Osteocyte (in vitro differentiated cells): Measurements from ENCODE around the gene TTC24. TPM values are rescaled to one million over a fixed set of nuclear protein-coding genes. Genes with fewer than 3 reads are reported as not detected.
"Not testable (repeated sequence)": the region's sequence is repeated elsewhere in the genome, so short reads cannot be mapped to it uniquely, and the experiment has no call there.

Experiments
- DNase-seq: peaks from one replicate; pipeline ENCODE4 v3.0.0; 2021; ENCODE audit warnings: mixed read lengths; ENCODE audit not compliant: unreplicated experiment; ENCODE audit errors: extremely low spot score
- H3K27ac Mint-ChIP-seq: one replicate; pipeline ENCODE4 v1.8.0; 2021; ENCODE audit warnings: mild to moderate bottlenecking, mixed read lengths; ENCODE audit not compliant: unreplicated experiment
- H3K27me3 Mint-ChIP-seq: one replicate; pipeline ENCODE4 v1.8.0; 2021; ENCODE audit warnings: mixed read lengths; ENCODE audit not compliant: unreplicated experiment
- H3K36me3 Mint-ChIP-seq: one replicate; pipeline ENCODE4 v1.8.0; 2021; ENCODE audit warnings: mixed read lengths; ENCODE audit not compliant: unreplicated experiment
- H3K4me1 Mint-ChIP-seq: one replicate; pipeline ENCODE4 v1.8.0; 2021; ENCODE audit warnings: mixed read lengths; ENCODE audit not compliant: unreplicated experiment
- H3K4me3 Mint-ChIP-seq: one replicate; pipeline ENCODE4 v1.8.0; 2021; ENCODE audit warnings: mild to moderate bottlenecking, moderate library complexity, mixed read lengths; ENCODE audit not compliant: unreplicated experiment
- H3K9me3 Mint-ChIP-seq: one replicate; pipeline ENCODE4 v1.8.0; 2021; ENCODE audit warnings: mixed read lengths; ENCODE audit not compliant: unreplicated experiment
- total RNA-seq: library from RNA; stranded (reverse); gene quantifications from 2 replicates; pipeline ENCODE4 v1.2.1, GENCODE V29; 2021
- TF ChIP-seq, protein P1 (sequence below): fragments of 200-600 bp; sonication (generic); IDR thresholded peaks from 2 replicates; pipeline ENCODE4 v1.5.0; 2021; ENCODE audit warnings: antibody characterized with exemption, mild to moderate bottlenecking, moderate library complexity

Gene TTC24
- total RNA-seq, 1 donor from 2014 or later: not detected

- TF ChIP-seq, protein P1, sequence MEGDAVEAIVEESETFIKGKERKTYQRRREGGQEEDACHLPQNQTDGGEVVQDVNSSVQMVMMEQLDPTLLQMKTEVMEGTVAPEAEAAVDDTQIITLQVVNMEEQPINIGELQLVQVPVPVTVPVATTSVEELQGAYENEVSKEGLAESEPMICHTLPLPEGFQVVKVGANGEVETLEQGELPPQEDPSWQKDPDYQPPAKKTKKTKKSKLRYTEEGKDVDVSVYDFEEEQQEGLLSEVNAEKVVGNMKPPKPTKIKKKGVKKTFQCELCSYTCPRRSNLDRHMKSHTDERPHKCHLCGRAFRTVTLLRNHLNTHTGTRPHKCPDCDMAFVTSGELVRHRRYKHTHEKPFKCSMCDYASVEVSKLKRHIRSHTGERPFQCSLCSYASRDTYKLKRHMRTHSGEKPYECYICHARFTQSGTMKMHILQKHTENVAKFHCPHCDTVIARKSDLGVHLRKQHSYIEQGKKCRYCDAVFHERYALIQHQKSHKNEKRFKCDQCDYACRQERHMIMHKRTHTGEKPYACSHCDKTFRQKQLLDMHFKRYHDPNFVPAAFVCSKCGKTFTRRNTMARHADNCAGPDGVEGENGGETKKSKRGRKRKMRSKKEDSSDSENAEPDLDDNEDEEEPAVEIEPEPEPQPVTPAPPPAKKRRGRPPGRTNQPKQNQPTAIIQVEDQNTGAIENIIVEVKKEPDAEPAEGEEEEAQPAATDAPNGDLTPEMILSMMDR: no peak
- Mint-ChIP-seq H3K4me1 (peaks cover 18% of the 10 kb centered on the region), H3K9me3 (no peaks in the 10 kb centered on the region), H3K4me3 (peak overlapping the region; percentile 99), H3K27me3 (peaks cover 5% of the 10 kb centered on the region), H3K36me3 (peaks cover 3% of the 10 kb centered on the region), H3K27ac (peak overlapping the region; percentile 91)
- no peak for DNase-seq
These were observed 22.4 kb downstream of the TTC24 start for GRCh38 chr1:156601892-156602291.

GRCh38 chr1:156602557-156602993 is 23.1 kb downstream of the TTC24 start:
- Mint-ChIP-seq H3K4me1 (peaks cover 18% of the 10 kb centered on the region), H3K27ac (no peak overlapping the region), H3K4me3 (peak overlapping the region; percentile 30), H3K27me3 (peaks cover 6% of the 10 kb centered on the region), H3K36me3 (no peaks in the 10 kb centered on the region), H3K9me3 (no peaks in the 10 kb centered on the region)
- TF ChIP-seq, protein P1: peak; percentile 43
- no peak for DNase-seq

GRCh38 chr1:156607344-156607743 is 27.8 kb downstream of the TTC24 start:
- not testable (repeated sequence) for H3K36me3 Mint-ChIP-seq, DNase-seq, H3K9me3 Mint-ChIP-seq, H3K27ac Mint-ChIP-seq, H3K4me1 Mint-ChIP-seq, H3K4me3 Mint-ChIP-seq
- H3K27me3 Mint-ChIP-seq: peaks cover 21% of the 10 kb centered on the region

- Mint-ChIP-seq H3K4me1 (no peaks in the 10 kb centered on the region), H3K4me3 (no peak overlapping the region), H3K27me3 (peaks cover 29% of the 10 kb centered on the region), H3K27ac (no peak overlapping the region), H3K9me3 (no peaks in the 10 kb centered on the region), H3K36me3 (no peaks in the 10 kb centered on the region)
- TF ChIP-seq, protein P1: peak; percentile 85
- no peak for DNase-seq
These were observed 28.6 kb downstream of the TTC24 start for GRCh38 chr1:156608036-156608674.

DNA sequence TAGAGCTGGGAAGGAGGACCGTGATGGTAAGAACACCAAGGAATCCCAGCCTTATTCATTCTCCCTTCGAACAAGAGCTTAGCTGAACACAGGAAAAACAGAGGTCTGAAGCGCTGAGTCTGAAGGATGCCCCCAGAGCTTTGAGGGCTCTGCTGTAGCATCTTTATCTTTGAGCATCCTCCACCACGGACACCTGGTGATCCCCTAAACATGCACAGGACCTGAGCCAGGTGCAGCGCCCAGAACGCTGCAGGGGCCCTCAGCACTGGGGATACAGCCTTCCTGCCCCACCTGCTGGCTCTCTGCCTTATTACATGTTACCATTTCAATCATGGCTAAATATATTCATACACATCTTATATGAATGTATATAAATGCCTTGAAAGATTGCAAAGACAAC is 29.5 kb downstream of the TTC24 start:
- Mint-ChIP-seq H3K27me3 (peaks cover 32% of the 10 kb centered on the region), H3K4me3 (no peak overlapping the region), H3K9me3 (no peaks in the 10 kb centered on the region), H3K27ac (no peak overlapping the region), H3K4me1 (no peaks in the 10 kb centered on the region), H3K36me3 (no peaks in the 10 kb centered on the region)
- TF ChIP-seq, protein P1: peak; percentile 66
- no peak for DNase-seq

DNA sequence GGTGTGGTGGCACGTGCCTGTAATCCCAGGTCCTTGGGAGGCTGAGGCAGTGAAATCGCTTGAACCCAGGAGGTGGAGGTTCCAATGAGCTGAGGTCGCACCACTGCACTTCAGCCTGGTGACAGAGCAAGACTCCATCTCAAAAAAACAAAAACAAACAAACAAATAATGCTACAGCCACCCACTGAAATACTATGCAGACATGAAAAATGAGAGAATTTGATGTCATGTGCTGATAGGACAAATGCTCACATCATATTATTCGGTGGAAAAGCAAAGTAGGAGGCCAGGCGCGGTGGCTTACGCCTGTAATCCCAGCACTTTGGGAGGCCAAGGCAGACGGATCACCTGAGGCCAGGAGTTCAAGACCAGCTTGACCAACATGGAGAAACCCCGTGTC is 30.5 kb downstream of the TTC24 start:
- not testable (repeated sequence) for H3K27ac Mint-ChIP-seq, H3K9me3 Mint-ChIP-seq, H3K36me3 Mint-ChIP-seq, H3K4me1 Mint-ChIP-seq, DNase-seq, H3K4me3 Mint-ChIP-seq
- peaks cover 37% of the 10 kb centered on the region for H3K27me3 Mint-ChIP-seq
